ENCODE data around the gene DUSP1. TPM values are rescaled to one million over a fixed set of nuclear protein-coding genes. Genes with fewer than 3 reads are reported as not detected.

The DUSP1 gene
- total and polyA plus RNA-seq, 2 of the 13 experiments (the other 11 are each of a cell fraction or from before 2014, with no cell fraction given) = 27.1 to 55.5 TPM

DNA sequence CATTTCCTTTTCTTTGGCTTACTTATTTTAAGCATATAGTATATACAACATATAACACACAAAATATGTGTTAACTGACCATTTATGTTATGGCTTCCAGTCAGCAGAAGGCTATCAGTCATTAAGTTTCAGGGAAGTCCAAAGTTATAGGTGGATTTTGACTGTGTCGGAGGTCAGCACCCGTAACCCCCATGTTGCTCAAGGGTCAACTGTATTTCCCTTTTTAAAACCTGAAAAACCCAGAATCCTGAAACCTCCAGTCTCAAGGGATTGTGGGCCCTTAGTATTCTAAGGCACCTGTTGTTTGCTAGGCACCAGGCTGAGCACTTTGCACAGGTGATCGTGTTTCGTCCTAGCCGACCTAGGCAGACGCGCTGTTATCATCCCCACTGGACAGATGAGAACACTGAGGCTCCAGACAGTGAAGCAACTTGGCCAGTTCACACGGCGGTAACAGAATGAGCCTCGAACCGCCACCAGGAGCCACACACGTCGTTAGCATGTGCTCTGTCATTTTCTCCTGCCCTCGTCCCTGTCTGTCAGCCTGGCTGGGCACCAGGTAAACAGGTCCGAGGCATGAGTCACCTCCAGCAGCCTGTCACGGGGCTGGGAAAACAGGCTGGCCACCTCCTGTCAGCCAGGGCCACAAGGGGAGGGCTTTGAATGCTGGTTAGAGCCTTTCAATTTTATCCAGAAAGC, 39.9 kb downstream of the DUSP1 start (continued):
- TF ChIP-seq, protein P1, sequence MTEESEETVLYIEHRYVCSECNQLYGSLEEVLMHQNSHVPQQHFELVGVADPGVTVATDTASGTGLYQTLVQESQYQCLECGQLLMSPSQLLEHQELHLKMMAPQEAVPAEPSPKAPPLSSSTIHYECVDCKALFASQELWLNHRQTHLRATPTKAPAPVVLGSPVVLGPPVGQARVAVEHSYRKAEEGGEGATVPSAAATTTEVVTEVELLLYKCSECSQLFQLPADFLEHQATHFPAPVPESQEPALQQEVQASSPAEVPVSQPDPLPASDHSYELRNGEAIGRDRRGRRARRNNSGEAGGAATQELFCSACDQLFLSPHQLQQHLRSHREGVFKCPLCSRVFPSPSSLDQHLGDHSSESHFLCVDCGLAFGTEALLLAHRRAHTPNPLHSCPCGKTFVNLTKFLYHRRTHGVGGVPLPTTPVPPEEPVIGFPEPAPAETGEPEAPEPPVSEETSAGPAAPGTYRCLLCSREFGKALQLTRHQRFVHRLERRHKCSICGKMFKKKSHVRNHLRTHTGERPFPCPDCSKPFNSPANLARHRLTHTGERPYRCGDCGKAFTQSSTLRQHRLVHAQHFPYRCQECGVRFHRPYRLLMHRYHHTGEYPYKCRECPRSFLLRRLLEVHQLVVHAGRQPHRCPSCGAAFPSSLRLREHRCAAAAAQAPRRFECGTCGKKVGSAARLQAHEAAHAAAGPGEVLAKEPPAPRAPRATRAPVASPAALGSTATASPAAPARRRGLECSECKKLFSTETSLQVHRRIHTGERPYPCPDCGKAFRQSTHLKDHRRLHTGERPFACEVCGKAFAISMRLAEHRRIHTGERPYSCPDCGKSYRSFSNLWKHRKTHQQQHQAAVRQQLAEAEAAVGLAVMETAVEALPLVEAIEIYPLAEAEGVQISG (CRISPR knock-in tag; IDR thresholded peaks at IDR 0.05) = peak; percentile 62
- TF ChIP-seq, protein P2, sequence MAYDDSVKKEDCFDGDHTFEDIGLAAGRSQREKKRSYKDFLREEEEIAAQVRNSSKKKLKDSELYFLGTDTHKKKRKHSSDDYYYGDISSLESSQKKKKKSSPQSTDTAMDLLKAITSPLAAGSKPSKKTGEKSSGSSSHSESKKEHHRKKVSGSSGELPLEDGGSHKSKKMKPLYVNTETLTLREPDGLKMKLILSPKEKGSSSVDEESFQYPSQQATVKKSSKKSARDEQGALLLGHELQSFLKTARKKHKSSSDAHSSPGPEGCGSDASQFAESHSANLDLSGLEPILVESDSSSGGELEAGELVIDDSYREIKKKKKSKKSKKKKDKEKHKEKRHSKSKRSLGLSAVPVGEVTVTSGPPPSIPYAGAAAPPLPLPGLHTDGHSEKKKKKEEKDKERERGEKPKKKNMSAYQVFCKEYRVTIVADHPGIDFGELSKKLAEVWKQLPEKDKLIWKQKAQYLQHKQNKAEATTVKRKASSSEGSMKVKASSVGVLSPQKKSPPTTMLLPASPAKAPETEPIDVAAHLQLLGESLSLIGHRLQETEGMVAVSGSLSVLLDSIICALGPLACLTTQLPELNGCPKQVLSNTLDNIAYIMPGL (CRISPR knock-in tag; IDR thresholded peaks at IDR 0.05; ENCODE audit: borderline replicate concordance in 1 of 2, low read depth in 1 of 2) = peak in 1 of 2 experiments; percentile 93; a peak in 2 of 4 replicates
- TF ChIP-seq, protein P3, sequence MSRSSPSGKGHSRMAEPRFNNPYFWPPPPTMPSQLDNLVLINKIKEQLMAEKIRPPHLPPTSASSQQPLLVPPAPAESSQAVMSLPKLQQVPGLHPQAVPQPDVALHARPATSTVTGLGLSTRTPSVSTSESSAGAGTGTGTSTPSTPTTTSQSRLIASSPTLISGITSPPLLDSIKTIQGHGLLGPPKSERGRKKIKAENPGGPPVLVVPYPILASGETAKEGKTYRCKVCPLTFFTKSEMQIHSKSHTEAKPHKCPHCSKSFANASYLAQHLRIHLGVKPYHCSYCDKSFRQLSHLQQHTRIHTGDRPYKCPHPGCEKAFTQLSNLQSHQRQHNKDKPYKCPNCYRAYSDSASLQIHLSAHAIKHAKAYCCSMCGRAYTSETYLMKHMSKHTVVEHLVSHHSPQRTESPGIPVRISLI (CRISPR knock-in tag; IDR thresholded peaks at IDR 0.05; ENCODE audit: borderline replicate concordance) = no peak
- TF ChIP-seq, protein P4, sequence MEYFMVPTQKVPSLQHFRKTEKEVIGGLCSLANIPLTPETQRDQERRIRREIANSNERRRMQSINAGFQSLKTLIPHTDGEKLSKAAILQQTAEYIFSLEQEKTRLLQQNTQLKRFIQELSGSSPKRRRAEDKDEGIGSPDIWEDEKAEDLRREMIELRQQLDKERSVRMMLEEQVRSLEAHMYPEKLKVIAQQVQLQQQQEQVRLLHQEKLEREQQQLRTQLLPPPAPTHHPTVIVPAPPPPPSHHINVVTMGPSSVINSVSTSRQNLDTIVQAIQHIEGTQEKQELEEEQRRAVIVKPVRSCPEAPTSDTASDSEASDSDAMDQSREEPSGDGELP (IDR thresholded peaks at IDR 0.05; ENCODE audit: borderline replicate concordance, low read depth) = peak; percentile 76; the same call in 1 of the 2 replicates
- TF ChIP-seq, protein P5, sequence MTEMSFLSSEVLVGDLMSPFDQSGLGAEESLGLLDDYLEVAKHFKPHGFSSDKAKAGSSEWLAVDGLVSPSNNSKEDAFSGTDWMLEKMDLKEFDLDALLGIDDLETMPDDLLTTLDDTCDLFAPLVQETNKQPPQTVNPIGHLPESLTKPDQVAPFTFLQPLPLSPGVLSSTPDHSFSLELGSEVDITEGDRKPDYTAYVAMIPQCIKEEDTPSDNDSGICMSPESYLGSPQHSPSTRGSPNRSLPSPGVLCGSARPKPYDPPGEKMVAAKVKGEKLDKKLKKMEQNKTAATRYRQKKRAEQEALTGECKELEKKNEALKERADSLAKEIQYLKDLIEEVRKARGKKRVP (CRISPR knock-in tag; IDR thresholded peaks at IDR 0.05) = peak in 1 of 2 experiments; percentile 86; a peak in 2 of 4 replicates
- TF ChIP-seq, protein P6, sequence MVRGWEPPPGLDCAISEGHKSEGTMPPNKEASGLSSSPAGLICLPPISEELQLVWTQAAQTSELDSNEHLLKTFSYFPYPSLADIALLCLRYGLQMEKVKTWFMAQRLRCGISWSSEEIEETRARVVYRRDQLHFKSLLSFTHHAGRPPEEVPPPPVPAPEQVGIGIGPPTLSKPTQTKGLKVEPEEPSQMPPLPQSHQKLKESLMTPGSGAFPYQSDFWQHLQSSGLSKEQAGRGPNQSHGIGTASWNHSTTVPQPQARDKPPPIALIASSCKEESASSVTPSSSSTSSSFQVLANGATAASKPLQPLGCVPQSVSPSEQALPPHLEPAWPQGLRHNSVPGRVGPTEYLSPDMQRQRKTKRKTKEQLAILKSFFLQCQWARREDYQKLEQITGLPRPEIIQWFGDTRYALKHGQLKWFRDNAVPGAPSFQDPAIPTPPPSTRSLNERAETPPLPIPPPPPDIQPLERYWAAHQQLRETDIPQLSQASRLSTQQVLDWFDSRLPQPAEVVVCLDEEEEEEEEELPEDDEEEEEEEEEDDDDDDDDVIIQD (CRISPR knock-in tag; IDR thresholded peaks at IDR 0.05; ENCODE audit: low read depth) = peak; percentile 93
- TF ChIP-seq SRY (CRISPR knock-in tag; IDR thresholded peaks at IDR 0.05) = peak; percentile 76; the same call in 1 of the 2 replicates
- TF ChIP-seq ZFP41 (CRISPR knock-in tag; IDR thresholded peaks at IDR 0.05; ENCODE audit: borderline replicate concordance) = peak; percentile 90; the same call in 1 of the 2 replicates
- TF ChIP-seq ZSCAN20 (CRISPR knock-in tag; IDR thresholded peaks at IDR 0.05; ENCODE audit: borderline replicate concordance) = no peak
- no peak for TF ChIP-seq TCF12 (IDR thresholded peaks at IDR 0.05)
- no peak for TF ChIP-seq TCF12 (CRISPR knock-in tag; IDR thresholded peaks at IDR 0.05)
- no peak for TF ChIP-seq ZNF30 (CRISPR knock-in tag; IDR thresholded peaks at IDR 0.05)
- TF ChIP-seq, protein P7, sequence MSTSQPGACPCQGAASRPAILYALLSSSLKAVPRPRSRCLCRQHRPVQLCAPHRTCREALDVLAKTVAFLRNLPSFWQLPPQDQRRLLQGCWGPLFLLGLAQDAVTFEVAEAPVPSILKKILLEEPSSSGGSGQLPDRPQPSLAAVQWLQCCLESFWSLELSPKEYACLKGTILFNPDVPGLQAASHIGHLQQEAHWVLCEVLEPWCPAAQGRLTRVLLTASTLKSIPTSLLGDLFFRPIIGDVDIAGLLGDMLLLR (CRISPR knock-in tag; IDR thresholded peaks at IDR 0.05) = 0 out of 2 replicates have a peak, but pooled peaks have one; percentile 30
